Measurements from ENCODE around the gene RBP7.

The RBP7 gene

GRCh38 chr1:10031461-10031860 lies 34.4 kb downstream of the RBP7 start:
- no peak for DNase-seq (ENCODE audit: low spot score)

GRCh38 chr1:10032590-10033358 lies 35.7 kb downstream of the RBP7 start, which contains the start of gene UBE4B:
Gene UBE4B (plus strand): TSS chr1:10032958. CDS start chr1:10033671, 713 bp downstream.
- peak; percentile 100 for DNase-seq (ENCODE audit: low spot score)

- peak; percentile 79 for DNase-seq (ENCODE audit: low spot score)
These were observed 36.4 kb downstream of the RBP7 start for GRCh38 chr1:10033359-10033845.

DNA sequence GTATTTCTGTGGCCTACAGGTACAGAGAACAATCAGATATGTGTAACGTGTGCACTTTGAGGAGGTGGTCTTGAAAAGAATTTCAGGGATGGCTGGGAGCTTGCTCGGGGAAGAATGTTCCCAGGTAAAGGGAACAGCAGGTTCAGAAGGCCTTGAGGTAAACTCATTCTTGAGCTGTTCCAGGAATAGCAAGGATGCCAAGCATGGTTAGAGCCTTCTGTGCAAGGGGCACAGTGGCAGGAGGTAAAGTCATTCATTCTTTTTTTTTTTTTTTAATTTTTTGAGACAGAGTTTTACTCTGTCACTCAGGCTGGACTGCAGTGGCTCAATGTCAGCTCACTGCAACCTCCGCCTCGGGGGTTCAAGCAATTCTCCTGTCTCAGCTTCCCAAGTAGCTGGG lies 45.7 kb downstream of the RBP7 start:
- no peak for DNase-seq (ENCODE audit: low spot score)

DNA sequence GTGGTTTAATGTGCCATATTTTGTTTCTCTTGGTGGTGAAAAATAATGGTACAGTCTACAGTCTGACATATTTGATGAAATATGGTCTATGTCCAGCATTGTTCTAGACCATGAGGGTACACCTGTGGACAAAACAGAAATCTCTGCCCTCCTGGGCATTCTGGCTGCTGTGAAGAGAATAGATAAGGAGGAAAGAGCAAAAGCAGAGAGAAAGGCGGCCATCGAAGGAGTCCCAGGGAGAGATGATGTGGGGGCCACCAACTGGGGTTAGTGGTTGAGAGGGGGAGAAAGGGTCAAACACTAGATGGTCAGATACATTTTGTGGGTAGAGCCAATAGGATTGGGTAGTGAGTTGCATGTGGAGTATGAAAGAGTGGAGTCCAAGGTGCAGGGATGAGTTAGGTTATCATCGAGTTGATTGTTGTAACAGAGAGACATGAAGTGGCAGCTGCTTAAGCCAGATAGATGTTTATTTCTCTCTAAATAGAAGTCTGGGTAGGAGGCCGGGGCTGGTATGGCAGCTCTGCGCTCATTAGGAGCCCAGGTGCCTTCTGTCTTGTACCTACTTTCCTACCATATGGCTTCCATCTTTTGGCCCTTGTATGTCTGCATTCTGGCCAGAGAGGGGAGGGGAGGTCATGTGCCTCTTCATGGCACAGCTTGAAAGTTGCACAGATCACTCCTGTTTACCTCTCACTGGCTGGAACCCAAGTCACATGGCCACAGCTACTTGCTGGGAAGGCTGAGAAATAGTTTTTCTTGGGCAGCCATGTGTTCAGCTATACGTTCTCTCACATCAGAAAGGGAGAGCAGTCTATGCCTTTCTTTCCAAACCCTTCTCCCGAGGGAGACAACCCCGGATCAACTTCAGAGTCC lies 48.7 kb downstream of the RBP7 start:
- peak; percentile 90 for DNase-seq (ENCODE audit: low spot score)

DNA sequence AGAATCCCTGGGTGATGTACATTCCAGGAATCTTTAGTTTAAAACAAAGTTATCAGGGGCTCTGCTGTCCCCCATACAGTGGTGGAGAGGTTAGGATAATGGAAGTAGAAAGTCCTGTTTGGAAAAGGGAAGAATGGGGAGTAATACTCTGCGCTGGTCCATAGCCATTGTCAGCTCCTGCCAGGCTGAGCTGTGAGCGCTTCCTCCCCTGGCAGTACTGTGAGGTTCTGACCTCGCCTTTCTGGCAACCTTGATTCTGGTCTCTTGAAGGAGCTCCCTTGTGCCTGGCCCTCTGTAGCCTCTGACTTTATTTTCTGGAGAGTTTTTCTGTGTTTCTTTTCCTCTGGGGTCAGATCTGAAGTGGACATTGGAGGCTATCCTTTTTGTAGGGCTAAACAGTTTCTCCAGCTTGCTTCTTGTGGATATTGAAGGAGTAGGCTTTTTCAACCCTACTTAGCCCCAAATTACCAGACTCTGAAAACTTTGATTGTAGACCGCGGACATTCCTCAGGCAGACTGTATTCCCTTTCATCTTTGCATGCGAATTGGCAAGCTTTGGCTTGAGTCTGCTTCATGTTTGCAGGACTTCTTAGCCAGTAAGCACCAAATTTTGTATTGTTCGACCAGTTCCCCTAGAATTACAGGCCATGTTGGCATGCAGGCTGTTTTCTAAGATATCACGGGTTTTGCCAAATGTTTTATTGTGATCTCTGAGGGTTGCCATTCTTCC lies 49.5 kb downstream of the RBP7 start:
- DNase-seq (ENCODE audit: low spot score): peak; percentile 61

GRCh38 chr1:10048601-10049000 lies 51.6 kb downstream of the RBP7 start:
- no peak for DNase-seq (ENCODE audit: low spot score)

GRCh38 chr1:10050611-10051010 lies 53.6 kb downstream of the RBP7 start:
- DNase-seq (ENCODE audit: low spot score): no peak

DNA sequence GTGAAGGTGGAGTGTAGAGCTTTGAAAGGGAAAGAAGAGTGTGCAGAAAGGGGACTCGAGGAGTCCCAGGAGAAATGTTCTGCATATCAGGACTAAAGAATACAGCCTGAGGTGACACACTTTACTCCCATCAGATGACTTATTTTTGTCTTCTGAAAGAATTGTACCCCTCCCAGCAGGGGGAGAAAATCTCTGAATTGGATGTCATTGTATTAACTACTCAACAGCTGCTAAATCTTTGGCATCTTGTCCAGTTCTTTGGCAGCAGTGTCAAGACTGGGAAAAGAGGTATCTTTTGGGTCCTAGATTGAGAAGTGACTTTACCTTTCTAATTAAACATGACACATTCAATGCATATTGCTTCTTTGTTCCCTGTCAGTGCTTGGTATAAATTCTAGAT lies 54.6 kb downstream of the RBP7 start:
- DNase-seq (ENCODE audit: low spot score): no peak

GRCh38 chr1:10052347-10052746 lies 55.3 kb downstream of the RBP7 start:
- no peak for DNase-seq (ENCODE audit: low spot score)

DNA sequence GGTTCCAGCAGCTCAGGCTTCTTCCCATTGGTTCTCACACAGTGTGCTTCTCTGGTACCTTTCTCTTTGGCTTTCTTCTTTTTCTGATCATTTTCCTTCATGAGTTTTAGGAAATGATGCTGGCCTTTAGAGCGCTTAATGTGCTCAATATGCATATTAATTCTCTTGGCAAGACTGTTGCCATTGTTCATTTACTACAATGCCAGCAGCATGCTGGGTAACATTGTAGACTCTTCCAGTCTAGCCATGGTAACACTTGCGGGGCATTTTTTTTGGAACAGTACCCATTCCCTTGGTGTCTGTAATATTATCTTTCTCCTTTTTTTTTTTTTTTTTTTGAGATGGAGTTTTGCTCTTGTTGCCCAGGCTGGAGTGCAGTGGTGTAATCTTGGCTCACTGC lies 57.4 kb downstream of the RBP7 start:
- DNase-seq (ENCODE audit: low spot score): no peak

GRCh38 chr1:10056599-10056987 lies 59.6 kb downstream of the RBP7 start:
- no peak for DNase-seq (ENCODE audit: low spot score)

DNA sequence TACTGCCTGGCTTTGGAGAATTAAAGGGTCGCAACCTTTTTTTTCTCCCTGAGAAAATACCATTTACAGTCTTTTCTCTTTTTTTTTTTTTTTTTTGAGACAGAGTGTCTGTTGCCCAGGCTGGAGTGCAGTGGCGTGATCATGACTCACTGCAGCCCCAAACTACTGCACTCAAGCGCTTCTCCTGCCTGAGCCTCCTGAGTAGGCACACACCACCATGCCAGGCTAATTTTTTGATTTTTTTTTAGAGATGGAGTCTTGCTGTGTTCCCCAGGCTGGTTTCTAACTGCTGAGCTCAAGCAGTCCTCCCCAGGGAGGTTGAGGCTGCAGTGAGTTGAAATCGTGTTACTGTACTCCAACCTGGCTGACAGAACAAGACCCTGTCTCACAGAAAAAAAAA lies 60.3 kb downstream of the RBP7 start:
- DNase-seq (ENCODE audit: low spot score): no peak

GRCh38 chr1:10057796-10058195 lies 60.8 kb downstream of the RBP7 start:
- no peak for DNase-seq (ENCODE audit: low spot score)

DNA sequence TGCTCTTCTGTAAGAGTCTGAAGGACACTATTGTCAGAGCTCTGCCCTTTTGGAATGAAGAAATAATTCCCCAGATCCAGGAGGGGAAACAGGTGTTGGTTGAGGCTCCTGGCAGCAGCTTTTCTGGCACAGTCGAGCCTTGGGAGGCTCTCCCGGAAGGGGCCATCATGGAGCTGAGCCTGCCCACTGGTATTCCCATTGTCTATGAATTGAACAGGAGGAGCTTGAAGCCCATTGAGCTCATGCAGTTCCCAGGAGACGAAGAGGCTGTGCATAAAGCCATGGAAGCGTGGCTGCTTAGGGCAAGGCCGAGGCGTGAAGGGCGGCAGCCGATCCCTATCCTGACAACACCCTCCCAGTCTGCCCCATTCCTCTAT lies 62.3 kb downstream of the RBP7 start:
- DNase-seq (ENCODE audit: low spot score): no peak

- no peak for DNase-seq (ENCODE audit: low spot score)
These were observed 63.5 kb downstream of the RBP7 start for GRCh38 chr1:10060311-10061100.

- no peak for DNase-seq (ENCODE audit: low spot score)
These were observed 64.2 kb downstream of the RBP7 start for GRCh38 chr1:10061276-10061675.

DNA sequence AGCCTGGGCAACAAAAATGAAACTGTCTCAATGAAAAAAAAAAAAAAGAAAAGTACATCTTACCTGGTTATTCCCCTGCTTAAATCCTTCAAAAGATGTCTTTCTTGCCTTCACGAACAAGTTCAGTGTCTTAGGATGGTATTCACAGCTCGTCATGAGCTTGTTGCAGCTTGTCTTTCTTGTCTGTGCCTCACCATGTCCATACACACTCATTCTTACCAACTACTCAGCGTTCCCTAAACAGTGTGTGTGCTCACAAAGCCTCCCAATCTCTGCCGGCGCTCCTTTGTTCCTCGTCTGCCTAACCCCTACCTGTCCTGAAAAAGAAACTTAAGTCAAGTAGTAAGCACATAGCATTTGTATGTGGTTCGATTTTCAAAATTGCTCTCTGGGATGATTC lies 66.8 kb downstream of the RBP7 start:
- DNase-seq (ENCODE audit: low spot score): no peak

DNA sequence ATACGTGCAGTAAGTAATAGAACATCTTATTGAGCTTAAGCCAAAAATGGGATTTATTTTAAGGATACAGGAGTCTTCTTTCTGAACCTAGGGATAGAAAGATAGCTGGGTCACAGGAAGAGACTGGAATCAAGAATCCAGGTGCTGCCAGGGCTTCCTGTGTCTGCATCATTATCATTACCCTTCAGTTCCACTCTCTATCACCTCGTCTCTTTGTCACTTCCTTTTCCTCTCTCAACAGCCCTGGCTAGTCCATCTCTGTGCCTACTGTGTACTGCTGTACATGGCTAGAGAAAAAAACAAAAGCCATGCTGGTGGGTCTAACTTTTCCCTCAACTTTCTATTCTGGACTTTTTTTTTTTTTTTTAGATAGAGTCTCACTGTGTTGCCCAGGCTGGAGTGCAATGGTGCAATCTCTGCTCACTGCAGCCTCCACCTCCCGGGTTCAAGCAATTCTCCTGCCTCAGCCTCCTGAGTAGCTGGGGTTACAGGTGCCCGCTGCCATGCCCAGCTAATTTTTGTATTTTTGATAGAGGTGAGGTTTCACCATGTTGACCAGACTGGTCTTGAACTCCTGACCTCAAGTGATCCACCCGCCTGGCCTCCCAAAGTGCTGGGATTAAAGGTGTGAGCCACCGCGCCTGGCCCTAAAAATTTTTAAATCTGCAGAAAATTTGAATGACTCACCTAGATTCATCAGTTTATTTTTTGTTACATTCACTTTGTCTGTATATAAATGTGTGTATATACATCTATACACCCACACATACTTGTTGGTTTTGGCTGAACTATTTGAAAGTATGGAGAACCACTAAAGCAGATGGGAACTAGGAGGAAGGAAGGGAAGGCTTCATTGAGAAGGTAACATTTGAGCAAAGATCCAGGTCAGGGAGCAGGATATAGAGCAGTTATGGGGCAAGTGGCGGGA lies 67.7 kb downstream of the RBP7 start:
- DNase-seq (ENCODE audit: low spot score): no peak

DNA sequence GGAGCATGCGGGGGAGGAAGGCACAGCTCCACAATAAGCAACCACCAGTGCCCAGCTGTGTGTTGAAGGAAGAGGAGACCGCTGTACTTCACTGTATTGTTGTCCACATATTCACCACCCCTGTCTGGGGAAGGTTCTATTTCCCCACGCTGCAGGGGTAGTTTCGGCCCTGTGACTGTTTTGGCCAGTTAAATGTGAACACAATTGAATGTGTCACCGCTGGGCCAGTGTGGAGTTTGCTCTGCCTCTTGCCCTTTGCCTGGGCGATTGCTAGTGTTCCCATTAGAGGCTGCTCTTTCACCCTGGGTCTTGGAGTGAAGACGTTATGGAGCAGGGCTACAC lies 68.3 kb downstream of the RBP7 start:
- DNase-seq (ENCODE audit: low spot score): no peak

Data from hematopoietic multipotent progenitor cell treated with erythropoietin and hydrocortisone succinate and interleukin-3 and kit ligand, for 17 days (in vitro differentiated cells).